B cell (primary cell): ENCODE measurements around the gene TUT4. TPM values are rescaled to one million over a fixed set of nuclear protein-coding genes. Genes with fewer than 3 reads are reported as not detected.

Experiments used
- ATAC-seq: fragments of 200-7000 bp; cut with Tn5 transposase; one replicate; pipeline ENCODE4 v1.10.0; 2021; ENCODE audit warnings: low read depth, mild to moderate bottlenecking, moderate number of reproducible peaks, moderate library complexity
- CTCF ChIA-PET: fragments of 350-600 bp; sonication (Branson Sonifier 250); formaldehyde crosslinking; loops from one replicate; lab custom pipeline; 2021; ENCODE audit warnings: antibody characterized with exemption, inconsistent platforms; lab: Charles Lee
- POLR2A ChIA-PET: fragments of 350-600 bp; sonication (Branson Sonifier 250); formaldehyde crosslinking; loops from one replicate; lab custom pipeline; 2021; ENCODE audit warnings: antibody characterized with exemption; lab: Charles Lee
- DNase-seq: peaks from one replicate; pipeline ENCODE4 v3.0.0; 2013
- H2AFZ ChIP-seq: 2 replicates; pipeline ENCODE4 v1.6.1; 2012; ENCODE audit warnings: mild to moderate bottlenecking, low read depth, low read length; ENCODE audit not compliant: insufficient read depth, poor library complexity, severe bottlenecking
- H3K27ac ChIP-seq, 2 donors: 1 replicate in 1 of 2; 2 replicates in 1 of 2; pipeline ENCODE4 v1.5.1; 2012 to 2013; ENCODE audit warnings: low read length in 2 of 2, mild to moderate bottlenecking in 2 of 2, moderate library complexity in 1 of 2
- H3K27me3 ChIP-seq, 4 experiments: fragments of 200-600 bp in 1 of 4; sonication (generic) in 1 of 4; replicated peaks in 1 of 4; 1 replicate in 2 of 4; 2 replicates in 2 of 4; pipeline versions ENCODE4 v1.6.1 to v1.7.0; 2013 to 2016; ENCODE audit warnings: low read length in 3 of 4, mild to moderate bottlenecking in 2 of 4, mixed read lengths in 1 of 4, moderate library complexity in 1 of 4; ENCODE audit not compliant: insufficient read depth in 4 of 4, control insufficient read depth in 3 of 4; ENCODE audit errors: control extremely low read depth in 1 of 4
- H3K36me3 ChIP-seq, 2 experiments: replicated peaks in 1 of 2; 1 replicate in 1 of 2; 2 replicates in 1 of 2; pipeline versions ENCODE4 v1.6.1 to v1.7.1; 2013; ENCODE audit warnings: low read length in 1 of 2; ENCODE audit not compliant: insufficient read depth in 2 of 2, control insufficient read depth in 1 of 2; ENCODE audit errors: control extremely low read depth in 1 of 2, extremely low read depth in 1 of 2
- H3K4me1 ChIP-seq, 2 donors: fragments of 200-600 bp in 1 of 2; sonication (generic) in 1 of 2; 1 replicate in 1 of 2; 2 replicates in 1 of 2; pipeline versions ENCODE4 v1.5.1 to v1.6.1; 2013 to 2017; ENCODE audit warnings: low read length in 2 of 2; ENCODE audit not compliant: control insufficient read depth in 2 of 2, insufficient read depth in 2 of 2
- H3K4me2 ChIP-seq: replicated peaks from 2 replicates; pipeline ENCODE3; 2012; ENCODE audit warnings: mild to moderate bottlenecking, low read depth, low read length; ENCODE audit not compliant: poor library complexity, severe bottlenecking
- H3K4me3 ChIP-seq, 5 experiments: fragments of 200-600 bp in 1 of 5; sonication (generic) in 1 of 5; 1 replicate in 3 of 5; 2 replicates in 2 of 5; pipeline versions ENCODE4 v1.5.1 to v1.7.0; 2011 to 2016; ENCODE audit warnings: low read length in 4 of 5, mild to moderate bottlenecking in 4 of 5, low read depth in 2 of 5, control low read depth in 1 of 5, moderate library complexity in 1 of 5; ENCODE audit not compliant: insufficient read depth in 1 of 5; ENCODE audit errors: control extremely low read depth in 1 of 5, extremely low read depth in 1 of 5
- H3K79me2 ChIP-seq: fragments of 200-600 bp; sonication (generic); one replicate; pipeline ENCODE4 v1.6.0; 2016; ENCODE audit warnings: low read length; ENCODE audit not compliant: control insufficient read depth, insufficient read depth
- H3K9ac ChIP-seq: fragments of 200-600 bp; sonication (generic); 2 replicates; pipeline ENCODE4 v1.6.1; 2017; ENCODE audit warnings: mild to moderate bottlenecking, low read length, moderate library complexity
- H3K9me3 ChIP-seq, 3 donors: one replicate each; pipeline versions ENCODE4 v1.6.1 to v1.7.1; 2013; ENCODE audit warnings: low read length in 2 of 3; ENCODE audit not compliant: control insufficient read depth in 2 of 3, insufficient read depth in 1 of 3; ENCODE audit errors: control extremely low read depth in 1 of 3
- H4K20me1 ChIP-seq: 2 replicates; pipeline ENCODE4 v1.6.0; 2012; ENCODE audit warnings: mild to moderate bottlenecking, low read length; ENCODE audit not compliant: insufficient read depth, control insufficient read depth, poor library complexity, severe bottlenecking
- H3K27ac Mint-ChIP-seq: one replicate; pipeline ENCODE4 v1.8.0; 2021; ENCODE audit warnings: mixed read lengths
- H3K27me3 Mint-ChIP-seq: one replicate; pipeline ENCODE4 v1.8.0; 2021; ENCODE audit warnings: mixed read lengths
- H3K4me1 Mint-ChIP-seq: one replicate; pipeline ENCODE4 v1.8.0; 2021; ENCODE audit warnings: mixed read lengths
- H3K4me3 Mint-ChIP-seq: one replicate; pipeline ENCODE4 v1.8.0; 2021; ENCODE audit warnings: mixed read lengths
- H3K9me3 Mint-ChIP-seq: one replicate; pipeline ENCODE4 v1.8.0; 2022; ENCODE audit warnings: mixed read lengths; ENCODE audit not compliant: insufficient read depth
- EZH2 ChIP-seq: IDR thresholded peaks from 2 replicates; pipeline ENCODE4 v1.6.1; 2012; ENCODE audit warnings: borderline replicate concordance, low read depth, mild to moderate bottlenecking, moderate library complexity, low read length; ENCODE audit not compliant: insufficient read depth, poor library complexity, severe bottlenecking
- whole genome bisulfite sequencing: methylation state at CpG from one replicate; pipeline ENCODE4 v1.1.5; 2013; ENCODE audit warnings: missing lambda C conversion rate; ENCODE audit not compliant: insufficient coverage; 5-methylcytosine and 5-hydroxymethylcytosine counted together
- intact Hi-C: fragments of 100-400 bp; cut with micrococcal nuclease; formaldehyde crosslinking; loops from one replicate; pipeline ENCODE4 v1.10.0; 2022
- polyA plus RNA-seq: library from polyadenylated mRNA; depleted of rRNA; stranded (reverse); fragments of >200 nt; gene quantifications from 2 replicates; pipeline ENCODE4 v1.2.3, GENCODE V29; 2012
- total RNA-seq, 2 donors: library from RNA; stranded (reverse); fragments of 120-200 nt in 1 of 2; gene quantifications; 1 replicate in 1 of 2; 2 replicates in 1 of 2; pipeline versions ENCODE4 v1.2.3 to v1.2.4, GENCODE V29; 2013 to 2022
- TF ChIP-seq, protein P1 (sequence below): fragments of 200-600 bp; IDR thresholded peaks from one replicate; pipeline ENCODE4 v1.8.0; 2022; ENCODE audit warnings: antibody characterized with exemption, mild to moderate bottlenecking

Gene TUT4
- total and polyA plus RNA-seq, 2 donors (not counting 1 experiment from before 2014, with no cell fraction given) = 76.6 to 248 TPM

DNA sequence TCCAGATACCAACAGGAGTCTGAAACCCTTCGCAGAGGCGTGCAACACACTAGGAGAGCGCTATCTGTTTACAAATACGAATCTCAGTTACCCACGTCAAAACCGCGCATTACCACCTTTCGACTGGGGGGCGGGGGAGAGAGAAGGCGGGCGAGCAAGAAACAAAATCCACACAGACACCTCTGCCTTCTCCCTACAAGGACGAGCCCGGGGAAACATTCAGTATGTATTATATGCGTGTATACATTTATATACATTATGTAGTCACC is 722 bp downstream of the TUT4 start:
- H3K36me3 ChIP-seq = no peaks in the 10 kb centered on the region
- WGBS = no CpG with 5 or more reads among the region's 14 CpGs
- H2AFZ ChIP-seq = peak overlapping the region; percentile 93
- no peak overlapping the region for H3K4me3 Mint-ChIP-seq
- H3K9me3 Mint-ChIP-seq = no peaks in the 10 kb centered on the region
- peak overlapping the region; percentile 95 for H3K9ac ChIP-seq
- ChIA-PET POLR2A (interaction anchor here (0.7 to 3.3 kb wide), 9 partner anchors 20 to 134 kb away, joined by 3 to 82 read pairs (median 8); partner anchors contain the start of gene SHISAL2A), CTCF (interaction anchor here (0.6 to 2.1 kb wide), 4 partner anchors 80 to 184 kb away, joined by 3 to 18 read pairs (median 5); partner anchors contain the start of gene SHISAL2A)
- H3K4me1 Mint-ChIP-seq = peaks cover 42% of the 10 kb centered on the region
- H3K4me1 ChIP-seq = peaks cover 26 to 31% of the 10 kb centered on the region in 2 donors
- ATAC-seq = peak; percentile 31
- peaks cover 48% of the 10 kb centered on the region for H3K79me2 ChIP-seq
- TF ChIP-seq EZH2 = no peak
- TF ChIP-seq, protein P1, sequence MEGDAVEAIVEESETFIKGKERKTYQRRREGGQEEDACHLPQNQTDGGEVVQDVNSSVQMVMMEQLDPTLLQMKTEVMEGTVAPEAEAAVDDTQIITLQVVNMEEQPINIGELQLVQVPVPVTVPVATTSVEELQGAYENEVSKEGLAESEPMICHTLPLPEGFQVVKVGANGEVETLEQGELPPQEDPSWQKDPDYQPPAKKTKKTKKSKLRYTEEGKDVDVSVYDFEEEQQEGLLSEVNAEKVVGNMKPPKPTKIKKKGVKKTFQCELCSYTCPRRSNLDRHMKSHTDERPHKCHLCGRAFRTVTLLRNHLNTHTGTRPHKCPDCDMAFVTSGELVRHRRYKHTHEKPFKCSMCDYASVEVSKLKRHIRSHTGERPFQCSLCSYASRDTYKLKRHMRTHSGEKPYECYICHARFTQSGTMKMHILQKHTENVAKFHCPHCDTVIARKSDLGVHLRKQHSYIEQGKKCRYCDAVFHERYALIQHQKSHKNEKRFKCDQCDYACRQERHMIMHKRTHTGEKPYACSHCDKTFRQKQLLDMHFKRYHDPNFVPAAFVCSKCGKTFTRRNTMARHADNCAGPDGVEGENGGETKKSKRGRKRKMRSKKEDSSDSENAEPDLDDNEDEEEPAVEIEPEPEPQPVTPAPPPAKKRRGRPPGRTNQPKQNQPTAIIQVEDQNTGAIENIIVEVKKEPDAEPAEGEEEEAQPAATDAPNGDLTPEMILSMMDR = no peak
- peak overlapping the region; percentile 92 for H3K4me2 ChIP-seq
- H3K27ac Mint-ChIP-seq = no peak overlapping the region
- no peaks in the 10 kb centered on the region for H3K27me3 Mint-ChIP-seq
- peak; percentile 83 for DNase-seq
- peak overlapping the region; percentile 94 for H3K27ac ChIP-seq
- peaks cover 7% of the 10 kb centered on the region for H4K20me1 ChIP-seq
- intact Hi-C loops = loop anchor here (1.0 to 5.0 kb wide), 6 partner anchors 17 to 675 kb away; partner anchors contain the start of genes BTF3L4, COA7, NRDC and TXNDC12
- peak overlapping the region; percentile 85 to 95 (median 92) for H3K4me3 ChIP-seq
- no peaks in the 10 kb centered on the region for H3K9me3 ChIP-seq
- H3K27me3 ChIP-seq = no peaks in the 10 kb centered on the region

DNA sequence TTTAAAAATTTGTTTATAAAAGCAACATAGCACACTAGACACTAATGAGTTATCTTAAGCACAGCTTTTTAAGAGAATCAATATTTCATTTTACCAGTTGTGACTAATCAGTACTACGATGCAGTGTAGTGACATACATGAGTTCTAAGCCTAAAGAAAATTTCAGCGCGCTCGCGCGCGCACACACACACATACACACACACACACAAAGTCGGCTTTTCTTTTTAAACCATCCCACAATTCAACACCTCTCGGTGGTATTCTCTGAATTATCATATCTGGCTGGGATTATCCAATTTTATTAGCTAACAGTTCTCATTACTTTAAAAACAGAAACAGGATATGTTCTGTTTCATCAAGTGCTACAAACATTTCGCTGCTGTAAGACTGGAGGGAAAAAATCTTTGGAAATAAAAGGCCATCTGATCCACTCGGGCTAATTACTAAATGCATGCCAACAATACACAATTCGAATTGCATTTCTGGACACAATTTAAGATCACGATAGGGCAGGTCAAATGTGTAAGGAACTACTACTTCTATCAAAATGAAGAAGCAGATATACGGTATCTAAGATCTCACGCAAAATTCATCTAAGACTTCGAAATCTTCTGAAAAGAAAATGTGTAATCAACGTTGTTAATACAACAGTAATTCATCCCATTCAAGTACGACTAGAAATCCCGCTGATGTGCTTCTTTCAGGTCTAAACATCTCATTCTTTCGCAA is 1.2 kb downstream of the TUT4 start:
- H3K27ac ChIP-seq = peak overlapping the region; percentile 94
- intact Hi-C loops = loop anchor here (1.0 to 5.0 kb wide), 6 partner anchors 17 to 674 kb away; partner anchors contain the start of genes BTF3L4, COA7, NRDC and TXNDC12
- H2AFZ ChIP-seq = peak overlapping the region; percentile 93
- H3K27ac Mint-ChIP-seq = no peak overlapping the region
- peaks cover 7% of the 10 kb centered on the region for H4K20me1 ChIP-seq
- no peaks in the 10 kb centered on the region for H3K27me3 ChIP-seq
- H3K4me3 ChIP-seq = peak overlapping the region; percentile 85 to 95 (median 92)
- no peaks in the 10 kb centered on the region for H3K9me3 Mint-ChIP-seq
- H3K4me1 ChIP-seq = peaks cover 28 to 31% of the 10 kb centered on the region in 2 donors
- H3K4me3 Mint-ChIP-seq = no peak overlapping the region
- POLR2A ChIA-PET = interaction anchor here (0.7 to 1.1 kb wide), 2 partner anchors 77 to 81 kb away, joined by 3 to 4 read pairs; partner anchors contain the start of gene SHISAL2A
- TF ChIP-seq, protein P1 = no peak
- TF ChIP-seq EZH2 = no peak
- ATAC-seq = no peak
- H3K4me2 ChIP-seq = peak overlapping the region; percentile 92
- H3K9me3 ChIP-seq = peaks cover 0 to 4% (median 0%) of the 10 kb centered on the region in 3 donors
- peaks cover 53% of the 10 kb centered on the region for H3K79me2 ChIP-seq
- H3K9ac ChIP-seq = peak overlapping the region; percentile 95
- H3K4me1 Mint-ChIP-seq = peaks cover 44% of the 10 kb centered on the region
- 0% methylated on average over 2 of the region's 20 CpGs for WGBS
- H3K36me3 ChIP-seq = no peaks in the 10 kb centered on the region
- H3K27me3 Mint-ChIP-seq = no peaks in the 10 kb centered on the region
- DNase-seq = peak; percentile 52
- CTCF ChIA-PET = no interaction called here
